ENCODE data around the gene ANKDD1B. TPM values are rescaled to one million over a fixed set of nuclear protein-coding genes. Genes with fewer than 3 reads are reported as not detected.
A peak's percentile ranks its signal among the peaks of the same experiment; 100 is the strongest.
"Not testable (repeated sequence)": the region's sequence is repeated elsewhere in the genome, so short reads cannot be mapped to it uniquely, and the experiment has no call there.

Gene ANKDD1B
- total RNA-seq (2021; ENCODE audit: unreplicated experiment), result 0.10 TPM
- polyA plus RNA-seq (2012; ENCODE audit: insufficient read length), result 0.16 TPM
- percentile 34 among the genes with signal in this experiment for Bru-seq, nascent RNA
- percentile 45 among the genes with signal in this experiment for BruChase-seq, experiment 1, labeled RNA remaining after a 2-hour chase
- percentile 41 among the genes with signal in this experiment for BruChase-seq, experiment 2, labeled RNA remaining after a 6-hour chase
- long read RNA-seq, result 0 reads

DNA sequence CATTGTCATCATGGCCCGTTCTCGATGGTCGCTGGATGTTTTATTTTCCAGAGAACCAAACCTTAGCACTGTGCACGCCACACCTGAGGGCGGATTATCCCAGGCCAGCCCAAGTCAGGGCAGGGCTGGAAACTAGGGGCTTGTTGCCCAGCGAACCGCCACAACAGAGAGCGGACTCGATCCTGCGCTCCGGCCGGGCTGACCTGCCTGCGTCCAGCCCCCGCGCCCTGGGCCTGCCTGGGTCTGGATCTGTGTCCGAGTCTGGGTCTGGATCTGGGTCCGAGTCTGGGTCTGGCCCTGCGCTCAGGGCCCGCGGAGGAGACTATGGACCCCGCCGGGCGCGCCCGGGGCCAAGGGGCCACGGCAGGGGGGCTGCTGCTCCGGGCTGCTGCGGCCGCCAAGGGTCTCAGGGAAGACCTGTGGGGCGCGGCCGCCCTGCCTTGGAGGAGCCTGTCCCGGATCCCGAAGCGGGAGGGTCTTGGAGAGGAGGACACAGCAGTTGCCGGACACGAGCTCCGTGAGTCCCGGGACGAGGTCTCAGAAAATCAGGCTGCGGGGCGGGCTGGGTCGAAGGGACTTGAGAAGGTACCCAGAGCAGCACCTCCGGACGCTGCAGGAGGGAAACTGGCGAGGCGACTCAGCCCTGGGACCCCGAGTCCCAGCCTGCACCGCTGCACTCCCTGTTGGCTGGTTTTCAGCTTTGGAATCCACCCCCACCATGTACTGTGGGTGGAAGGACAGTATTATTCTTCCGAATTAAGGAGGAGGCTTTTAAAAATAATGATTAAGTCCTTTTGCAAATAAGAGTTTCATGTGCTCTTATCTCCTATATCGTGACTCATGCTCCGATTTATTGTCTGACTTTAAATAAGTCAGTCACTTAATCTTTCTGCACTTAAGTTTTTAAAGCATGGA lies at the start of gene ANKDD1B:
Gene ANKDD1B, plus strand, starts transcription at position 143 of the 915 bp plus-strand sequence. Its CDS starts 182 bp downstream, at position 325.
- CTCF ChIA-PET, result no interaction called here

DNA sequence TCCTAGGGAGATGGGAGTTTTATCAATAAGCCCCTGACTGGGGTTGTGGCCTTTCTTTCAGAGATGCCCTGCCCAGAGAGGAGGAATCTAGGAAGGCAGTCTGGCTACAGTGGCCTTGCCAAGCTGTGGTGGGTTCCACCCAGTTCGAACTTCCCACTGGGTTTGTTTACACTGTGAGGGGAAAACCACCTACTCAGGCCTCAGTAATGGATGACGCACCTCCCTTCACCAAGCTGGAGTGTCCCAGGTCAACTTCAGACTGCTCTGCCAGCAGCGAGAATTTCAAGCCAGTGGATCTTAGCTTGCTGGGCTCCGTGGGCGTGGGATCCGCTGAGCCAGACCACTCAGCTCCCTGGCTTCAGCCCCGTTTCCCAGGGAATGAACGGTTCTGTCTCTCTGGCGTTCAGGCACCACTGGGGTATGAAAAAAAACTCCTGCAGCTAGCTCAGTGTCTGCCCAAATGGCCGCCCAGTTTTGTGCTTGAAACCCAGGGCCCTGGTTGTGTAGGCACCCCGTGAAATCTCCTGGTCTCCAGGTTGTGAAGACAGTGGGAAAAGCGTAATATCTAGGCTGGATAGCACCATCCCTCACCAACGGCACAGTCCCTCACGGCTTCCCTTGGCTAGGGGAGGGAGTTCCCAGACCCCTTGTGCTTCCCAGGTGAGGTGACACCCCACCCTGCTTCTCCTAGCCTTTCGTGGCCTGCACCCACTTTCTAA lies 45.1 kb upstream of the ANKDD1B start:
- in situ Hi-C loops (cut with HindIII; ENCODE audit: low pct_unique_long_range_greater_than_20kb, low sequenced_read_pairs); H3K4me3 ChIP-seq (ENCODE audit: low read depth in 2 of 2, low read length in 2 of 2); BruUV-seq (replicated peaks); H3K36me3 ChIP-seq (ENCODE audit: control insufficient read depth, insufficient read depth, low read length); H3K9me3 ChIP-seq (ENCODE audit: control insufficient read depth, insufficient read depth, low read depth, low read length); DNase-seq (ENCODE audit: low read depth, low spot score); CTCF ChIA-PET; POLR2A ChIA-PET; H3K27me3 ChIP-seq (ENCODE audit: control insufficient read depth, insufficient read depth, low read length): not testable (repeated sequence)
- intact Hi-C loops (cut with micrococcal nuclease; ENCODE audit: unreplicated experiment), result loop anchor here (5.0 kb wide), 1 partner anchor 54 kb away; the partner anchor contains the start of genes CERT1 and POLK
- Histone ChIP-seq H3K27ac (ENCODE audit: low read length) (peak overlapping the region; percentile 93), H3K4me1 (ENCODE audit: control insufficient read depth, insufficient read depth, low read length) (peaks cover 26% of the 10 kb centered on the region)
- ATAC-seq, result peak; percentile 68

More for the DNA sequence above, at the start of gene ANKDD1B:
- TF ChIP-seq TCF7L2 (IDR thresholded peaks at IDR 0.05; ENCODE audit: low read depth, low read length), result no peak
- TF ChIP-seq POLR2AphosphoS5 (IDR thresholded peaks at IDR 0.05; ENCODE audit: low read depth, low read length), result no peak
- no peak for TF ChIP-seq SIN3A (IDR thresholded peaks at IDR 0.05; ENCODE audit: borderline replicate concordance, insufficient read depth, low read depth, low read length)
- TF ChIP-seq, protein P1, sequence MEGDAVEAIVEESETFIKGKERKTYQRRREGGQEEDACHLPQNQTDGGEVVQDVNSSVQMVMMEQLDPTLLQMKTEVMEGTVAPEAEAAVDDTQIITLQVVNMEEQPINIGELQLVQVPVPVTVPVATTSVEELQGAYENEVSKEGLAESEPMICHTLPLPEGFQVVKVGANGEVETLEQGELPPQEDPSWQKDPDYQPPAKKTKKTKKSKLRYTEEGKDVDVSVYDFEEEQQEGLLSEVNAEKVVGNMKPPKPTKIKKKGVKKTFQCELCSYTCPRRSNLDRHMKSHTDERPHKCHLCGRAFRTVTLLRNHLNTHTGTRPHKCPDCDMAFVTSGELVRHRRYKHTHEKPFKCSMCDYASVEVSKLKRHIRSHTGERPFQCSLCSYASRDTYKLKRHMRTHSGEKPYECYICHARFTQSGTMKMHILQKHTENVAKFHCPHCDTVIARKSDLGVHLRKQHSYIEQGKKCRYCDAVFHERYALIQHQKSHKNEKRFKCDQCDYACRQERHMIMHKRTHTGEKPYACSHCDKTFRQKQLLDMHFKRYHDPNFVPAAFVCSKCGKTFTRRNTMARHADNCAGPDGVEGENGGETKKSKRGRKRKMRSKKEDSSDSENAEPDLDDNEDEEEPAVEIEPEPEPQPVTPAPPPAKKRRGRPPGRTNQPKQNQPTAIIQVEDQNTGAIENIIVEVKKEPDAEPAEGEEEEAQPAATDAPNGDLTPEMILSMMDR (IDR thresholded peaks at IDR 0.05), result no peak
- TF ChIP-seq, protein P2, sequence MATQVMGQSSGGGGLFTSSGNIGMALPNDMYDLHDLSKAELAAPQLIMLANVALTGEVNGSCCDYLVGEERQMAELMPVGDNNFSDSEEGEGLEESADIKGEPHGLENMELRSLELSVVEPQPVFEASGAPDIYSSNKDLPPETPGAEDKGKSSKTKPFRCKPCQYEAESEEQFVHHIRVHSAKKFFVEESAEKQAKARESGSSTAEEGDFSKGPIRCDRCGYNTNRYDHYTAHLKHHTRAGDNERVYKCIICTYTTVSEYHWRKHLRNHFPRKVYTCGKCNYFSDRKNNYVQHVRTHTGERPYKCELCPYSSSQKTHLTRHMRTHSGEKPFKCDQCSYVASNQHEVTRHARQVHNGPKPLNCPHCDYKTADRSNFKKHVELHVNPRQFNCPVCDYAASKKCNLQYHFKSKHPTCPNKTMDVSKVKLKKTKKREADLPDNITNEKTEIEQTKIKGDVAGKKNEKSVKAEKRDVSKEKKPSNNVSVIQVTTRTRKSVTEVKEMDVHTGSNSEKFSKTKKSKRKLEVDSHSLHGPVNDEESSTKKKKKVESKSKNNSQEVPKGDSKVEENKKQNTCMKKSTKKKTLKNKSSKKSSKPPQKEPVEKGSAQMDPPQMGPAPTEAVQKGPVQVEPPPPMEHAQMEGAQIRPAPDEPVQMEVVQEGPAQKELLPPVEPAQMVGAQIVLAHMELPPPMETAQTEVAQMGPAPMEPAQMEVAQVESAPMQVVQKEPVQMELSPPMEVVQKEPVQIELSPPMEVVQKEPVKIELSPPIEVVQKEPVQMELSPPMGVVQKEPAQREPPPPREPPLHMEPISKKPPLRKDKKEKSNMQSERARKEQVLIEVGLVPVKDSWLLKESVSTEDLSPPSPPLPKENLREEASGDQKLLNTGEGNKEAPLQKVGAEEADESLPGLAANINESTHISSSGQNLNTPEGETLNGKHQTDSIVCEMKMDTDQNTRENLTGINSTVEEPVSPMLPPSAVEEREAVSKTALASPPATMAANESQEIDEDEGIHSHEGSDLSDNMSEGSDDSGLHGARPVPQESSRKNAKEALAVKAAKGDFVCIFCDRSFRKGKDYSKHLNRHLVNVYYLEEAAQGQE (IDR thresholded peaks at IDR 0.05; ENCODE audit: insufficient read depth in 1 of 2, low read depth in 2 of 2, low read length in 1 of 2), result no peak
- in situ Hi-C loops (cut with HindIII; ENCODE audit: low pct_unique_long_range_greater_than_20kb, low sequenced_read_pairs), result no loop called here
- Histone ChIP-seq H3K27me3 (ENCODE audit: control insufficient read depth, insufficient read depth, low read length) (no peaks in the 10 kb centered on the region), H3K4me3 (ENCODE audit: low read depth in 2 of 2, low read length in 2 of 2) (peak within 1 kb of the TSS; percentile 56 to 70), H3K36me3 (ENCODE audit: control insufficient read depth, insufficient read depth, low read length) (no peaks in the 10 kb centered on the region), H3K27ac (ENCODE audit: low read length) (peak within 1 kb of the TSS; percentile 68), H3K4me1 (ENCODE audit: control insufficient read depth, insufficient read depth, low read length) (peaks cover 4% of the 10 kb centered on the region), H3K9me3 (ENCODE audit: control insufficient read depth, insufficient read depth, low read depth, low read length) (no peaks in the 10 kb centered on the region)
- intact Hi-C loops (cut with micrococcal nuclease; ENCODE audit: unreplicated experiment), result no loop called here
- DNase-seq (ENCODE audit: low read depth, low spot score), result no peak
- BruUV-seq (replicated peaks), result no TSS peak
- POLR2A ChIA-PET, result no interaction called here
- peak; percentile 80 for ATAC-seq

Data from Panc1 (cell line).